IPS-20b (cell line): ENCODE results near the gene KRTAP5-2.
"Not testable (repeated sequence)": the region's sequence is repeated elsewhere in the genome, so short reads cannot be mapped to it uniquely, and the experiment has no call there.

Experiments
- H3K27ac ChIP-seq: one replicate; pipeline ENCODE4 v1.5.1; 2013; ENCODE audit warnings: low read length
- H3K27me3 ChIP-seq: 2 replicates; pipeline ENCODE4 v1.6.1; 2013; ENCODE audit warnings: mild to moderate bottlenecking, low read length, inconsistent platforms; ENCODE audit not compliant: insufficient read depth
- H3K36me3 ChIP-seq: 2 replicates; pipeline ENCODE4 v1.6.1; 2013; ENCODE audit warnings: low read depth, mild to moderate bottlenecking, inconsistent platforms, low read length, moderate library complexity; ENCODE audit not compliant: insufficient read depth
- H3K4me1 ChIP-seq: 2 replicates; pipeline ENCODE4 v1.6.1; 2013; ENCODE audit warnings: mild to moderate bottlenecking, control low read depth, inconsistent platforms, low read length, moderate library complexity; ENCODE audit not compliant: insufficient read depth
- H3K4me3 ChIP-seq: 2 replicates; pipeline ENCODE4 v1.5.1; 2013; ENCODE audit warnings: mild to moderate bottlenecking, low read length, inconsistent platforms
- H3K9ac ChIP-seq: 2 replicates; pipeline ENCODE4 v1.6.1; 2013; ENCODE audit warnings: low read depth, mild to moderate bottlenecking, inconsistent platforms, low read length, moderate library complexity
- H3K9me3 ChIP-seq: 2 replicates; pipeline ENCODE4 v1.6.1; 2013; ENCODE audit warnings: mild to moderate bottlenecking, low read depth, low read length, inconsistent platforms; ENCODE audit not compliant: insufficient read depth

Gene KRTAP5-2

DNA sequence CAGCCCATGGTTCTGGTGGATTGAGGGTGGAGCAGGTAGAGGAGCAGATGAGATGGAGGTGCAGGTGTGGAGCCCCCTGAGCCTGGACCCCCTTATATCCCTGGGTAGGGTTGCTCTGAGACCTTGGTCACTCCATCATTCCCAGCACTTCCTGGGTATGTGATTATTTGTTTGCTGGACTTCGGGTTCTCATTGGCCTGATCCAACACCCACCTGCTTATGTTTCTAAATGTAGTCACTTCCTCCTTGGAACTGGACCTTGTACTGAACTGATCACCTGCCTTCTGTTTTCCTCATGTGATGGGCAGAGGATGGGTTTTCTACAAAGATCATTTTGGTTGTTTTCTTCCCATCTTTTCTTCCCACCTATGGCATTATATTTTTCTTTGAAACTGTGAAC, 24.0 kb upstream of the KRTAP5-2 start, which contains the start of gene KRTAP5-4:
Gene KRTAP5-4, minus strand, starts transcription at position 53 of the 400 bp plus-strand sequence. Its CDS starts 45 bp downstream, at position 8.
- Histone ChIP-seq H3K36me3 (no peaks in the 10 kb centered on the region), H3K4me1 (no peaks in the 10 kb centered on the region), H3K9ac (no peak within 1 kb of the TSS), H3K27me3 (no peaks in the 10 kb centered on the region; the same call in 1 of the 2 replicates), H3K9me3 (no peaks in the 10 kb centered on the region), H3K4me3 (no peak within 1 kb of the TSS), H3K27ac (no peak within 1 kb of the TSS)

DNA sequence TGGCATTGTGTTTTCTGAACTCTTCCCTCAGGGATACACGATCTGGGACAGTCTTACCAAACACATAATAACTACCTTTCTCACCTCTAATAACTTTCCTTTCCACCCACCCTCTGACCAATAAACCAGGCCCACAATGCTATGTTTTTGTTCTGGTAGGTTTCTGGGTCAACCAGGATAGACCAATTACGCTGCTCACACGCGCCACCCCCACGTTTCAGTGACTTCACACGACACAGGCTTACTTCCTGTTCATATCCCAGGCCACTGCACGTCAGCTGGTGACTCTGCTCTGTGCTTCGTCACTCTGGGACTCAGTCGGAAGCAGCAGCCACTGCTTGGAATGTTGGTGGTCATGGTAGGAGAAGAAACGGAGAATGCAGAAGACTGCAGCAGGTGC, 21.4 kb upstream of the KRTAP5-2 start:
- no peaks in the 10 kb centered on the region; the same call in 1 of the 2 replicates for H3K27me3 ChIP-seq
- H3K4me3 ChIP-seq = no peak overlapping the region
- no peak overlapping the region for H3K9ac ChIP-seq
- H3K36me3 ChIP-seq = no peaks in the 10 kb centered on the region
- no peak overlapping the region for H3K27ac ChIP-seq
- H3K4me1 ChIP-seq = no peaks in the 10 kb centered on the region
- no peaks in the 10 kb centered on the region for H3K9me3 ChIP-seq

DNA sequence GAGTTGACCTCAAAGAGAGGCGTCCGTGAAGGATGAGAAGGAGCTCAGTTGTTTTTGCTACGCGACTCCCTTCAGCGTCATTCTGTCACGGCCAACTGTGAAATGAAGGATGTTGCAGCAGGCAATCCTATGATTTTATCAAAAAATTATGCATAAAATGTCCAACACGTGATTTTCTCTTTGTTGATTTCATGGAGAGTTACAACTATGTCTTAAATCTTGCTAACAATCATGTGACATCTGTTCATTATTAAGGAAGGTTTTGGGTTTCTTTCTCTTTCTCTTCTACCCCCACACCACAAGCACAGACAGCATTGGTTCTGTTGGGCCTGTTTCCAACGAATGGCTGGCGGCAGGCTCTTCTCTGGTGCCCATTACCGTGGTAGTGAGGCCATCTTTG, 20.1 kb upstream of the KRTAP5-2 start:
- H3K27me3 ChIP-seq = no peaks in the 10 kb centered on the region; the same call in 1 of the 2 replicates
- H3K36me3 ChIP-seq = no peaks in the 10 kb centered on the region
- H3K9me3 ChIP-seq = no peaks in the 10 kb centered on the region
- H3K27ac ChIP-seq = no peak overlapping the region
- H3K4me1 ChIP-seq = no peaks in the 10 kb centered on the region
- no peak overlapping the region for H3K9ac ChIP-seq
- no peak overlapping the region for H3K4me3 ChIP-seq

DNA sequence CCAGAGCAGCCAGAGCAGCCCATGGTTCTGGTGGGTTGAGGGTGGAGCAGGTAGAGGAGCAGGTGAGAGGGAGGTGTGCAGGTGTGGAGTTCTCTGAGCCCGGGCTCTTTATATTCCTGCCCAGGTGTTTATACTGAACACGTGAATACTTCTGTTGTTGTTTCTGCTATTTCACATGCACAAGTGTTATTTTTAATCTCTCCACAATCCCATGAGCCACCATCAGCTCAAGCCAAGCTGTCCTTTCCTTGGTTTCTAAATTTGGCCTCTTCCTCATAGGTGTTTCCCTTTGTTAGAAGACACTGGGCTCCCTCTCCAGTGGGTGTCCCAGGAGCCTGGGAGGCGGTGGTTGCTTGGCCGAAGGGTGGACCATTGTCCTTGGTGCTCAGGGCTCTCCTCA, 10.3 kb upstream of the KRTAP5-2 start, which contains the start of gene KRTAP5-3:
Gene KRTAP5-3, minus strand, starts transcription at position 101 of the 400 bp plus-strand sequence. Its CDS starts 78 bp downstream, at position 23.
- H3K27me3 ChIP-seq = peaks cover 19% of the 10 kb centered on the region
- H3K27ac ChIP-seq = no peak within 1 kb of the TSS

DNA sequence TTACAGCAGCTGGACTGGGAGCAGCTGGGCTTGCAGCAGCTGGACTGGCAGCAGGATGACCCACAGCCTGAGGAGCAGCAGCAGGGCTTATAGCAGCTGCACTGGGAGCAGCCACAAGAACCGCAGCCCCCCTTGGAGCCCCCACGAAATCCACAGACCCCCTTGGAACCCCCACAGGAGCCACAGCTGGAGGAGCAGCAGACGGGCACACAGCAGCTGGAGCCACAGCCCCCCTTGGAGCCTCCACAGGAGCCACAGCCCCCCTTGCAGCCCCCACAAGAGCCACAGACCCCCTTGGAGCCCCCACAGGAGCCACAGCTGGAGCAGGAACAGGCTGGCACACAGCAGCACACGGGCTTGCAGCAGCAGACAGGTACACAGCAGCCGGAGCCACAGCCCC, 9.8 kb upstream of the KRTAP5-2 start:
- H3K4me1 ChIP-seq, H3K9me3 ChIP-seq, H3K36me3 ChIP-seq, H3K27ac ChIP-seq, H3K4me3 ChIP-seq, H3K9ac ChIP-seq: not testable (repeated sequence)
- H3K27me3 ChIP-seq = peaks cover 19% of the 10 kb centered on the region

More for the DNA sequence above, 10.3 kb upstream of the KRTAP5-2 start, which contains the start of gene KRTAP5-3:
- Histone ChIP-seq H3K4me3 (no peak within 1 kb of the TSS), H3K9me3 (no peaks in the 10 kb centered on the region), H3K4me1 (no peaks in the 10 kb centered on the region), H3K36me3 (no peaks in the 10 kb centered on the region), H3K9ac (no peak within 1 kb of the TSS)

DNA sequence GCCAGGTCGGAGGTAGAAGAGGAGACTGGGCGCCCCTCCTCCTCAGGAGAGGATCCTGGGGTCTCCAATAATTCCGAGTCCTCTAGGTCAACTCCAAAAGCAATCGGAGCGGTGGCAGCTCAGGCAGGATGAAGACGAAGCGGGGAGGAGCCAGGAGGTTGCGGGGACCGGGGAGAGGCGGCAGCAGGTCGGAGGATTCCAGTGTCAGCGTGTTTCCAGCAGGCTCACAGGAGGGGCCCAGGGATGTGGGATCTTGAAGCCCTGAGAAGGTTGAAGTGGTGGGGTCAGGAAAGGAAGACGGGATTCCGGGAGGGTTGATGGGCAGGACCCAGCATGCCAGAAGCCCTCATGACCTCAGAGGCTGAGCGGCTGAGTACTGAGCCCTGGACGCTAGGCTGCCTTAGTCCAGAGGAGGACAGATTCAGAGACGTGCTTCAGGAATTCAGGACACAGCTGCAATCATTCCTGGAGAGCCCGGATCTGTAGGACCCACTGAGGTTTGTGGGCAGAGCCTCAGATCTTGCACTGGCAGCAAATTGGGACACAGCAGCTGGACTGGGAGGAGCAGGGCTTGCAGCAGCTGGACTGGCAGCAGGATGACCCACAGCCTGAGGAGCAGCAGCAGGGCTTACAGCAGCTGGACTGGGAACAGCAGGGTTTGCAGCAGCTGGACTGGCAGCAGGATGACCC, 9.2 kb upstream of the KRTAP5-2 start:
- H3K9ac ChIP-seq, H3K4me1 ChIP-seq, H3K4me3 ChIP-seq, H3K27ac ChIP-seq, H3K9me3 ChIP-seq, H3K36me3 ChIP-seq: not testable (repeated sequence)
- H3K27me3 ChIP-seq = peaks cover 19% of the 10 kb centered on the region

DNA sequence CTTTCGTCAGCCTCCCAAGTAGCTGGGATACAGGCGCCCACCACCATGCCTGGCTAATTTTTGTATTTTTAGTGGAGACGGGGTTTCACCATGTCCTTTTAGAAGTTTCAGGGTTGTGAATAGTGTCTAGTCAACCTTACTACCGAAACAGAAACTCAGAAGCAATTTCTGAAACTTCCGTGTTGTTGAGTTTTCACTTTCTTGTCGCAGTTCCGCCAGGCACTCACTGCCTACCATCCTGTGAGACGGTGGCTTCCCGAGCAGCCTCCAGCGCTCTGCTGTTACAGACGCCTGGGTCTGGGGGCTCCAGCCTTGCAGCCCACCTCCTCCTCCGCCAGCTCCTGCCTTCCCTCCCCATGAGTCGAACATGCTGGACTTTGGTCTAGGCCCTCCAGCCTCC, 7.8 kb upstream of the KRTAP5-2 start:
- H3K27me3 ChIP-seq = peaks cover 19% of the 10 kb centered on the region
- H3K9me3 ChIP-seq, H3K4me3 ChIP-seq, H3K4me1 ChIP-seq, H3K27ac ChIP-seq, H3K9ac ChIP-seq, H3K36me3 ChIP-seq: not testable (repeated sequence)

DNA sequence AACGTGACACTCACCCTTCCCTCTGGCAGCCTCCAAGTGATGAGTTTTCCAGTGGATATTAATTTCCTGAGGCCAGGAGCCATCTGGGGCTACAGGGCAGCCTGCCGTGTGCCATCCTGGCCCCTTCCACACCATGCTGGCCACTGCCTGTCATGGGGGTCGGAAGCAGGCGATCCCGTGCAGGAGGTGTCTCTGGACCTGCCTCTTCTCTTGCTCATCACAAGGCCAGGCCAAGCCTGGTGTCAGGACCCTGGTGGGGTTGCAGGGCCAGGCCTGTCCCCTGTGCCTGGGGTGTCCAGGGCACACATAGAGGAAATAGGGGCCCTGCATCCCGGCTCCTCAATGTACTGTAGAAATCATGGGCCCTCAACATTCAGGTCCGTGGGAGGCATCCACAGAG, 6.6 kb upstream of the KRTAP5-2 start:
- no peak overlapping the region for H3K27ac ChIP-seq
- H3K27me3 ChIP-seq = peaks cover 19% of the 10 kb centered on the region
- H3K36me3 ChIP-seq = no peaks in the 10 kb centered on the region

DNA sequence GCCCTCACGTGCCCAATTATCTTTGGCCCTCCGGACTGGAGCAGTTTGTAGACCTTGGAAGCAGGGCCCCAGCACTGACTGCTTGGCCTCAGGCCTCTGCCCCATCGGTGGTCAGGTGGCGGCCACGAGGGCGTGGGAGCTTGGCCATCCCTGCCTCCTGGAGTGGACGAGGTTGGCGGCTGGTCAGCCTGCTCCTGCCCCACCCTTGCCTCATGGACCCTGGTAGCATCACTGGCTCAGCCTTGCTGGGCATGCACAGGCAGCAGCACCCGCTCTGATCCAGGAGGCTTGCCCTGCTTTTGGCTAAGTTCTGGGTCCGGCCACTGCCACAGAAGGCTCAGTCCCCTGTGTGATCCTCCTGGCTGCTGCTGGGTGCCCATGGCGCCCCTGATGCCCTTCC, 6.1 kb upstream of the KRTAP5-2 start:
- no peak overlapping the region for H3K27ac ChIP-seq
- H3K4me3 ChIP-seq = no peak overlapping the region
- no peaks in the 10 kb centered on the region for H3K9me3 ChIP-seq
- no peak overlapping the region for H3K9ac ChIP-seq
- no peaks in the 10 kb centered on the region for H3K36me3 ChIP-seq
- peaks cover 19% of the 10 kb centered on the region for H3K27me3 ChIP-seq
- H3K4me1 ChIP-seq = no peaks in the 10 kb centered on the region; the same call in 1 of the 2 replicates

More for the DNA sequence above, 6.6 kb upstream of the KRTAP5-2 start:
- Histone ChIP-seq H3K9ac (no peak overlapping the region), H3K9me3 (no peaks in the 10 kb centered on the region), H3K4me1 (no peaks in the 10 kb centered on the region; the same call in 1 of the 2 replicates), H3K4me3 (no peak overlapping the region)

DNA sequence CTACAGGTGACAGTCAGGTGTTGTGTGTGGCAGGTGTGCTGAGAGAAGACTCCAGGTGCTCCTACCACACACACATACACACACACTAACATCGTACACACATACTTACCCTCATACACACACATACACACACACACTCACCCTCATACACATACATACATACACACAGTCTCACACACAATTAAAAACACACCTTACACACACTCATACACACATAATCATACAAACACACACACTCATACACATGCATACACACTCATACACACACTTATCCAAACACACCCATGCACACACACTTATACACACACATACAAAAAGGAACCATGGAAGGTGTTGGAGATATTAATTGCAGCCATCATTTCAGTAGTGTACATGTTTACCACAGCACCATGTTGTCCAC, 5.5 kb upstream of the KRTAP5-2 start:
- no peaks in the 10 kb centered on the region for H3K9me3 ChIP-seq
- H3K27ac ChIP-seq = no peak overlapping the region
- H3K27me3 ChIP-seq = peaks cover 19% of the 10 kb centered on the region
- H3K4me1 ChIP-seq = no peaks in the 10 kb centered on the region; the same call in 1 of the 2 replicates
- H3K4me3 ChIP-seq = no peak overlapping the region
- no peaks in the 10 kb centered on the region for H3K36me3 ChIP-seq
- H3K9ac ChIP-seq = no peak overlapping the region

DNA sequence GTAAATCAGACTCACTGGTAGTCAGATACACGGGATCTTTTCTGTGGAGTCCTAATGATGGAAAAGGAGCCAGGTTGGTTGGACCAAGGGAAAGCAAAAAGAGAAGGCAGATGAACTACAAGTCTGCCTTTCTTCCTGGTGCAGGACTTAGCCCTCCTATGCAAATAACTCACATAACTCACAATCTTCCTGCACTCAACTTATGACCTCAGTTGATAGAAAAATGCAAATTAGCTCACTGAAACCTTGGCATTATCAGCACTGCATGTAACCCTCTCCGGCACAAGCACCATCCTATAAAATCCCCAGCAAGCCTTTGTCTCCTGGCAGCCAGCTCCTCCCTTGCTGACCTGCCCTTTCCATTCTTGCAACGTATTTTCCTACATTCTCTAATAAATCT, 3.6 kb upstream of the KRTAP5-2 start:
- H3K4me1 ChIP-seq, H3K36me3 ChIP-seq, H3K9ac ChIP-seq, H3K27ac ChIP-seq, H3K9me3 ChIP-seq, H3K4me3 ChIP-seq: not testable (repeated sequence)
- H3K27me3 ChIP-seq = peaks cover 18% of the 10 kb centered on the region

DNA sequence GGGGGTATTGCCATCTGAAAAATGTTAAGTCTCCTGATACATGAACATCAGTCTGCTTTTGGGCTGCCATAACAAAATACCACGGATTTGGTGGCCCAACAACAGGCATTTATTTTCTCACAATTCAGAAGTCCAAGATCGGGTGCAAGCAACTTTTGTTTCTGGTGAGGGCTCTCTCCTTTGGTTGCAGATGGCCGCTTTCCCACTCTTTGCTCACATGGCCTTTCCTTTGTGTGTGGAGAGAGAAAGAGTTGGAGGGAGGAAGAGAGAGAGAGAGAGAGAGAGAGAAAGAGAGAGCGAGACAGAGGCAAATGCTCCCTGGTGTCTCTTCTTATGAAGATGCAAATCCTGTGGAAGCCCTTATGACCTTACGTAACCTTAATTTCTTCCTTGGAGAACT, 2.5 kb upstream of the KRTAP5-2 start:
- no peak overlapping the region for H3K9ac ChIP-seq
- H3K27me3 ChIP-seq = peaks cover 14% of the 10 kb centered on the region
- no peaks in the 10 kb centered on the region for H3K9me3 ChIP-seq
- peaks cover 10% of the 10 kb centered on the region; the same call in 1 of the 2 replicates for H3K4me1 ChIP-seq
- H3K4me3 ChIP-seq = no peak overlapping the region
- no peak overlapping the region for H3K27ac ChIP-seq
- no peaks in the 10 kb centered on the region for H3K36me3 ChIP-seq
